ENCODE results near the gene LMOD3. TPM values are rescaled to one million over a fixed set of nuclear protein-coding genes. Genes with fewer than 3 reads are reported as not detected.

Gene LMOD3
- total RNA-seq, 4 donors from 2014 or later, result not detected

DNA sequence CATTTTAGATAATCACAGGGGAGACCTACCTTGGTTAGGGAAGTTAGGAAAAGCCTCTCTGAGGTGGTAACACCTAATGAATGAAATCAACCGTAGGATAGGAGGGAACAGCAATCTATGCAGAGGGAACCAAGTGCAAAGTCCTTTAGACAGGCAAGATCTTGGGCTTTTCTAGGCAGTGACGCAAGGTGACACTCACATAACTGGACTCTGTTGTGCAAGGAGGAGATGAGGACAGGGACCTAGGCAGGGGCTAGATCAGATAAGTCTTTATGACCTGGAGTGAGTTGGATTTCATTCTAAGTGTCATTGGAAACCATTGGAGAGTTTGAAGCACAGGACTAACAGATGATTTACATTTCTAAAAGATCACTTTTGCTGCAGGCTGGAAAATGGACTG, 4.6 kb upstream of the LMOD3 start:
- ATAC-seq (ENCODE audit: low FRiP score), result no peak
- TF ChIP-seq, protein P1, sequence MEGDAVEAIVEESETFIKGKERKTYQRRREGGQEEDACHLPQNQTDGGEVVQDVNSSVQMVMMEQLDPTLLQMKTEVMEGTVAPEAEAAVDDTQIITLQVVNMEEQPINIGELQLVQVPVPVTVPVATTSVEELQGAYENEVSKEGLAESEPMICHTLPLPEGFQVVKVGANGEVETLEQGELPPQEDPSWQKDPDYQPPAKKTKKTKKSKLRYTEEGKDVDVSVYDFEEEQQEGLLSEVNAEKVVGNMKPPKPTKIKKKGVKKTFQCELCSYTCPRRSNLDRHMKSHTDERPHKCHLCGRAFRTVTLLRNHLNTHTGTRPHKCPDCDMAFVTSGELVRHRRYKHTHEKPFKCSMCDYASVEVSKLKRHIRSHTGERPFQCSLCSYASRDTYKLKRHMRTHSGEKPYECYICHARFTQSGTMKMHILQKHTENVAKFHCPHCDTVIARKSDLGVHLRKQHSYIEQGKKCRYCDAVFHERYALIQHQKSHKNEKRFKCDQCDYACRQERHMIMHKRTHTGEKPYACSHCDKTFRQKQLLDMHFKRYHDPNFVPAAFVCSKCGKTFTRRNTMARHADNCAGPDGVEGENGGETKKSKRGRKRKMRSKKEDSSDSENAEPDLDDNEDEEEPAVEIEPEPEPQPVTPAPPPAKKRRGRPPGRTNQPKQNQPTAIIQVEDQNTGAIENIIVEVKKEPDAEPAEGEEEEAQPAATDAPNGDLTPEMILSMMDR (IDR thresholded peaks at IDR 0.05), result no peak
- DNase-seq (ENCODE audit: low spot score), result no peak

DNA sequence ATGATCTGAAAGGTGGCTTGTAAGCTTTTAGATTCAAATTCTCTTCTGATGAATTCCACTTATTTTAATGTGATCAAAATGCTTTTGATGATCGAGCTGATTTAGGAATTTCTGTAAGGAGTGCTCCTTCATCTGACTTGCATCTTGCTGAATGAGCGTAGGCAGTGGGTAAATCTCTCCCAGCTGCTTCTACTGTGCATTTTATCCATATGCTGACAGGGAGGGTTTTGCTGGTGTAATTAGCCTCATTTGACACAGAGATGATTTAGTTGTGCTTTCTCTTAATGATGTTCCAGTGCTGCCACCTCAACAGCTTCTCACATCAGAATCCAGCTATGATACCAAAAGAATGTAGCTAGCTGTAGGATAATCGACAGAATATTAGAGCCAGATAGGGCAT, 3.8 kb upstream of the LMOD3 start:
- no peak for ATAC-seq (ENCODE audit: low FRiP score)
- no peak for DNase-seq (ENCODE audit: low spot score)
- TF ChIP-seq, protein P1 (IDR thresholded peaks at IDR 0.05), result no peak

DNA sequence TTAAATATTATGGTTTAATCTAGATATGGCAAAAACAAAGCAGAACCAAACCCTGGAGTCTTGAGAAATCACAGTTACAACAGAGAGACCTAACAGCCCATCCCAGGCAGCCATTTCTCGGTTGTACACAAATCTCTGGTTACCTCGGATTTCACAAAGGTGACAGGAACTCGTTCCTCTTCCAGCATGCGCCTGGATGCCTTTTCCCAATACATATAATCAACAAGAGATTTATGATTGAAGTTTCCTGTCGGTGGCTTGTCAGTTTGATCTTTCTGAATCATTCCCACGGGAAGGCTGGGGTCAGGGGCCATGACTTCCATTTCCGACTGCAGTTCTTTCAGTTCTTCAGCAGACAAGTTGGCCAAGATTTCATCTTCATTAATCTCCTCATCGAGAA, 445 bp downstream of the LMOD3 start:
- DNase-seq (ENCODE audit: low spot score) (no peak), ATAC-seq (ENCODE audit: low FRiP score) (no peak)
- TF ChIP-seq, protein P1 (IDR thresholded peaks at IDR 0.05), result no peak

DNA sequence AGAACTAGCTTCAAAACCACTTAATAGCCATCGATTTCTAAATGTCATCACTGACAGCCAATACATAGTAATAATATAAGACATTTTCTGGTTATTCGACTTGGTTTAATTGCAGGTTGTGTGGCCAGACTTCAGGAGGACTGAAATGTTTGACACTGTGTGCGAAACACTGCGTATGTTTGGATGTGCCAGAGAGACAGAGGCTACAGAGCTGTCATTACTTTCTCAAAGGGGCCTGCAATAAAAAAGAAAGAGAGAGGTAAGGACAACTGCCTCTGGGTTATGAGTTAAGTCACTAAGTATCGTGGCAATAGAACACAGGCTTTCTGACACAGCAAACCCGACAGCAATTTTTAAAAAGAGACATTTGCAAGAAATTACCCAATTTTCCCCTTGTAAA, 882 bp downstream of the LMOD3 start:
- no peak for DNase-seq (ENCODE audit: low spot score)
- ATAC-seq (ENCODE audit: low FRiP score), result no peak
- TF ChIP-seq, protein P1 (IDR thresholded peaks at IDR 0.05), result no peak

DNA sequence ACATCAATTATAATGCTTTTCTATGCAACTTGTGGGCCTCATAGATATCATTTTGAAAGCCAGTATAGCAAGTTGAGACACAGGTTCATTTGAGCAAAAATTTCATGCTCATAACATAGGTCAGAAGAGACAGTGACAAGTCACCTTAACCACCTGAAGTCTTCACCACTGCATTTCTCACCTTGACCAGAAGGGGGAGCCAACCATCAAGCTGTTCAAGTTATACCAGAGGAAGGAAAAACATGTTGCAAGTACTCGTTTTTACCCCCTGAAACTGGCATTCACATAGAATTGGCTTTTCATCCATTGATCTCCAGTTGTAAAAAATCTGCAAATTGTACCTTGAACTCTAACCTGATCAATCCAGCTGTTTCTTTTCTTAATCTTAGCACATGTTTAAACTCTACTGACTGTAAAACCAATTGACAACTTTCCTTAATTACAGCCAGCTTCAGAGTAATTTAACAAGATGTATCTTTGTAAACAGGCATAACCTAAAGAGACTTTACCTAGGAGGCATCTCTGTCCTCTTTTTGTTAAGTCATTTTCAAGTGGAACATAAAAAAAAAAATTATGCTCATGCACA, 1.4 kb downstream of the LMOD3 start:
- ATAC-seq (ENCODE audit: low FRiP score) (no peak), DNase-seq (ENCODE audit: low spot score) (peak; percentile 71)
- TF ChIP-seq, protein P1 (IDR thresholded peaks at IDR 0.05), result peak in 1 of 3 donors; percentile 23

DNA sequence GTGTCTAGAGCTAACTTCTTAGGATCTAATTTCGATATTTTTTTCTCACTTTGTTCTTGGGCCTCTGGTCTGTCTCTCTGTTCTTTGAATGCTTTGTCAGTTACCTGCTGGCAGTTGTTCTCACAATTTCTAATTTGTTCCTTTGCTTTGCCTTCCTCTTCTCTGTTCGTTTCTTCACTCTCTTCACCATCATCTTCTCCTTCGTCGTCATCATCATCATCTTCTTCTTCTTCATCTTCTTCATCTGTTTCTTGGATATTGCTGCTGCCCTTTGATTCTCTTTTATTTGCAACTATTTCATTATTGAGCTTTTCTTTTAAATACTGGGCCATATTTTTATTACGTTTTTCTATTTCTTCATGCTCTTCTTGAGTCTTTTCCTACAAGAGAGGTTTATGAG, 2.7 kb downstream of the LMOD3 start:
- DNase-seq (ENCODE audit: low spot score) (no peak), ATAC-seq (ENCODE audit: low FRiP score) (no peak)
- TF ChIP-seq, protein P1 (IDR thresholded peaks at IDR 0.05), result no peak

DNA sequence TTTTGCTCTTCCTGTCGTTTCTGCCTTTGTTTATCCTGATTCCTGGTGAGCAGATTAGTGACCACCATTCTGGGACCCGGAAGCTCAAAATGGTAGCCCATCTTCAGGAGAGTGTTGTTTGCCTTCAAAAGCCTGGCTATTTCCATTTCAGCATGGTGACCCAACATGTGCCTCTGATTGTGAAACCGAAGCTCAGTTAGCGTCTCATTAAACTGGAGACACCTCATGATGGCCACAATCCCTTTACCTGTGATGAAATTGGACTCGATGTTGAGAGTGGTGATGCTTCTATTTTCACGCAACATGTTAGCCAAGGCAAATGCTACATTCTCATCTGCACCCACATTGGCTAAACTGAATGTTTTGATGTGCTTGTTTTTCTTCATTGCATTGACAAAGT, 3.3 kb downstream of the LMOD3 start:
- ATAC-seq (ENCODE audit: low FRiP score) (no peak), DNase-seq (ENCODE audit: low spot score) (no peak)
- TF ChIP-seq, protein P1 (IDR thresholded peaks at IDR 0.05), result no peak

Measured in omental fat pad (tissue), 4 donors.